ENCODE data around the gene TMEM63B. TPM values are rescaled to one million over a fixed set of nuclear protein-coding genes. Genes with fewer than 3 reads are reported as not detected.
"Not testable (repeated sequence)": the region's sequence is repeated elsewhere in the genome, so short reads cannot be mapped to it uniquely, and the experiment has no call there.

TMEM63B gene
- 28.5 TPM for polyA plus RNA-seq (2013, experiment 1 of 2; ENCODE audit: insufficient read length)
- 28.2 TPM for polyA plus RNA-seq (2013, experiment 2 of 2; ENCODE audit: insufficient read length)

GRCh38 chr6:44127186-44128019, at the start of gene TMEM63B, which contains the start of gene MRPL14:
Gene TMEM63B (plus strand): TSS chr6:44127554. CDS start chr6:44134585, 7,031 bp downstream.
Gene MRPL14 (minus strand): TSS chr6:44127452. CDS start chr6:44116611, 10,841 bp downstream.
- peak; percentile 91 for DNase-seq

- no peak for DNase-seq
Measured at GRCh38 chr6:44078219-44078826, 49.0 kb upstream of the TMEM63B start.

- DNase-seq = peak; percentile 78
Measured at GRCh38 chr6:44078827-44079671, 48.3 kb upstream of the TMEM63B start.

GRCh38 chr6:44079672-44080071, 47.7 kb upstream of the TMEM63B start:
- no peak for DNase-seq

GRCh38 chr6:44080561-44081521, 46.5 kb upstream of the TMEM63B start:
- no peak for DNase-seq

- no peak for DNase-seq
Measured at GRCh38 chr6:44081753-44082152, 45.6 kb upstream of the TMEM63B start.

GRCh38 chr6:44082872-44083321, 44.5 kb upstream of the TMEM63B start:
- no peak for DNase-seq

GRCh38 chr6:44084231-44085014, 42.9 kb upstream of the TMEM63B start:
- peak; percentile 68 for DNase-seq

- no peak for DNase-seq
Measured at GRCh38 chr6:44085219-44085618, 42.1 kb upstream of the TMEM63B start.

GRCh38 chr6:44086931-44087574, 40.3 kb upstream of the TMEM63B start:
- no peak for DNase-seq

GRCh38 chr6:44087623-44088022, 39.7 kb upstream of the TMEM63B start:
- no peak for DNase-seq

- DNase-seq = no peak
Measured at GRCh38 chr6:44088827-44089590, 38.3 kb upstream of the TMEM63B start.

- DNase-seq = no peak
Measured at GRCh38 chr6:44090465-44090864, 36.9 kb upstream of the TMEM63B start.

GRCh38 chr6:44091356-44091755, 36.0 kb upstream of the TMEM63B start:
- not testable (repeated sequence) for DNase-seq

- no peak for DNase-seq
Measured at GRCh38 chr6:44091981-44092884, 35.1 kb upstream of the TMEM63B start.

GRCh38 chr6:44093066-44093465, 34.3 kb upstream of the TMEM63B start:
- no peak for DNase-seq

- no peak for DNase-seq
Measured at GRCh38 chr6:44093750-44094402, 33.5 kb upstream of the TMEM63B start.
